ENCODE data around the gene OSBP2.

Gene OSBP2

GRCh38 chr22:30885591-30885990 lies 190.9 kb downstream of the OSBP2 start:
- H3K4me3 ChIP-seq (ENCODE audit: low read length), result no peak overlapping the region
- TF ChIP-seq CTCF (conservative IDR thresholded peaks at IDR 0.05; ENCODE audit: low read depth, low read length), result no peak
- DNase-seq (ENCODE audit: low read depth), result no peak

- H3K4me3 ChIP-seq (ENCODE audit: low read length), result no peak overlapping the region
- TF ChIP-seq CTCF (conservative IDR thresholded peaks at IDR 0.05; ENCODE audit: low read depth, low read length), result no peak
- no peak for DNase-seq (ENCODE audit: low read depth)
Measured at GRCh38 chr22:30887453-30887852, 192.8 kb downstream of the OSBP2 start.

- DNase-seq (ENCODE audit: low read depth), result no peak
- no peak for TF ChIP-seq CTCF (conservative IDR thresholded peaks at IDR 0.05; ENCODE audit: low read depth, low read length)
- no peak overlapping the region for H3K4me3 ChIP-seq (ENCODE audit: low read length)
Measured at GRCh38 chr22:30887861-30888260, 193.2 kb downstream of the OSBP2 start.

GRCh38 chr22:30889268-30889995 lies 194.8 kb downstream of the OSBP2 start:
- H3K4me3 ChIP-seq (ENCODE audit: low read length), result no peak overlapping the region
- DNase-seq (ENCODE audit: low read depth), result no peak
- no peak for TF ChIP-seq CTCF (conservative IDR thresholded peaks at IDR 0.05; ENCODE audit: low read depth, low read length)

GRCh38 chr22:30889996-30890480 lies 195.4 kb downstream of the OSBP2 start:
- TF ChIP-seq CTCF (conservative IDR thresholded peaks at IDR 0.05; ENCODE audit: low read depth, low read length), result no peak
- no peak for DNase-seq (ENCODE audit: low read depth)
- no peak overlapping the region for H3K4me3 ChIP-seq (ENCODE audit: low read length)

- no peak for DNase-seq (ENCODE audit: low read depth)
- peak; percentile 89 for TF ChIP-seq CTCF (conservative IDR thresholded peaks at IDR 0.05; ENCODE audit: low read depth, low read length)
- H3K4me3 ChIP-seq (ENCODE audit: low read length), result no peak overlapping the region
Measured at GRCh38 chr22:30890686-30891442, 196.2 kb downstream of the OSBP2 start.

GRCh38 chr22:30891443-30891755 lies 196.7 kb downstream of the OSBP2 start:
- no peak for TF ChIP-seq CTCF (conservative IDR thresholded peaks at IDR 0.05; ENCODE audit: low read depth, low read length)
- no peak for DNase-seq (ENCODE audit: low read depth)
- H3K4me3 ChIP-seq (ENCODE audit: low read length), result no peak overlapping the region
